ENCODE data around the gene CXCL14. TPM values are rescaled to one million over a fixed set of nuclear protein-coding genes. Genes with fewer than 3 reads are reported as not detected.
A peak's percentile ranks its signal among the peaks of the same experiment; 100 is the strongest.

The CXCL14 gene
- total RNA-seq, 1 donor from 2014 or later = not detected

DNA sequence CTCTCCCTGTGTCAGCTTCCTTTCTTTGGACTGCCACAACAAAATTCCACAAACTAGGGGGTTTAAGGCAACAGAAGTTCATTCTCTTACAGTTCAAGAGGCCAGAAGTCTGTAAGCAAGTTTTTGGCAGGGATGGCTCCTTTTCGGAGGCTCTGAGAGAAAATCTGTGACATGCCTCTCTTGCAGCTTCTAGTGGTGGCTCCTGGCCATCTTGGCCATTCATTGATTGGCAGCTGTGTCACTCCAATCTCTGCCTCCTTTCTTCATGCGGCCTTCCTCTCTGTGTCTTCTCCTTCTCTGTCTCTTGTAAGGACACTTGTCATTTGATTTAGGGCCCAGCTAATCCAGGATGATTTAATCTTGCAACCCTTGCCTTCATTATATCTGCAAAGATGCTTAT, 41.0 kb downstream of the CXCL14 start:
- DNase-seq (ENCODE audit: low spot score) = no peak
- TF ChIP-seq, protein P1, sequence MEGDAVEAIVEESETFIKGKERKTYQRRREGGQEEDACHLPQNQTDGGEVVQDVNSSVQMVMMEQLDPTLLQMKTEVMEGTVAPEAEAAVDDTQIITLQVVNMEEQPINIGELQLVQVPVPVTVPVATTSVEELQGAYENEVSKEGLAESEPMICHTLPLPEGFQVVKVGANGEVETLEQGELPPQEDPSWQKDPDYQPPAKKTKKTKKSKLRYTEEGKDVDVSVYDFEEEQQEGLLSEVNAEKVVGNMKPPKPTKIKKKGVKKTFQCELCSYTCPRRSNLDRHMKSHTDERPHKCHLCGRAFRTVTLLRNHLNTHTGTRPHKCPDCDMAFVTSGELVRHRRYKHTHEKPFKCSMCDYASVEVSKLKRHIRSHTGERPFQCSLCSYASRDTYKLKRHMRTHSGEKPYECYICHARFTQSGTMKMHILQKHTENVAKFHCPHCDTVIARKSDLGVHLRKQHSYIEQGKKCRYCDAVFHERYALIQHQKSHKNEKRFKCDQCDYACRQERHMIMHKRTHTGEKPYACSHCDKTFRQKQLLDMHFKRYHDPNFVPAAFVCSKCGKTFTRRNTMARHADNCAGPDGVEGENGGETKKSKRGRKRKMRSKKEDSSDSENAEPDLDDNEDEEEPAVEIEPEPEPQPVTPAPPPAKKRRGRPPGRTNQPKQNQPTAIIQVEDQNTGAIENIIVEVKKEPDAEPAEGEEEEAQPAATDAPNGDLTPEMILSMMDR (IDR thresholded peaks at IDR 0.05) = no peak
- peaks cover 85% of the 10 kb centered on the region for H3K27me3 Mint-ChIP-seq (ENCODE audit: low read depth)
- no peak overlapping the region for H3K27ac Mint-ChIP-seq (ENCODE audit: unreplicated experiment)
- peaks cover 7% of the 10 kb centered on the region for H3K36me3 Mint-ChIP-seq (ENCODE audit: low read depth)
- H3K9me3 Mint-ChIP-seq (ENCODE audit: low read depth) = peaks cover 7% of the 10 kb centered on the region
- H3K4me1 Mint-ChIP-seq (ENCODE audit: low read depth) = peaks cover 9% of the 10 kb centered on the region
- no peak overlapping the region for H3K4me3 Mint-ChIP-seq (ENCODE audit: unreplicated experiment)

- Mint-ChIP-seq H3K27ac (ENCODE audit: unreplicated experiment) (no peak overlapping the region), H3K27me3 (ENCODE audit: low read depth) (peaks cover 85% of the 10 kb centered on the region), H3K4me3 (ENCODE audit: unreplicated experiment) (no peak overlapping the region), H3K4me1 (ENCODE audit: low read depth) (peaks cover 9% of the 10 kb centered on the region), H3K36me3 (ENCODE audit: low read depth) (peaks cover 7% of the 10 kb centered on the region), H3K9me3 (ENCODE audit: low read depth) (peaks cover 7% of the 10 kb centered on the region)
- TF ChIP-seq, protein P1 (IDR thresholded peaks at IDR 0.05) = no peak
- DNase-seq (ENCODE audit: low spot score) = no peak
Measured at GRCh38 chr5:135537271-135537670, 41.5 kb downstream of the CXCL14 start.

DNA sequence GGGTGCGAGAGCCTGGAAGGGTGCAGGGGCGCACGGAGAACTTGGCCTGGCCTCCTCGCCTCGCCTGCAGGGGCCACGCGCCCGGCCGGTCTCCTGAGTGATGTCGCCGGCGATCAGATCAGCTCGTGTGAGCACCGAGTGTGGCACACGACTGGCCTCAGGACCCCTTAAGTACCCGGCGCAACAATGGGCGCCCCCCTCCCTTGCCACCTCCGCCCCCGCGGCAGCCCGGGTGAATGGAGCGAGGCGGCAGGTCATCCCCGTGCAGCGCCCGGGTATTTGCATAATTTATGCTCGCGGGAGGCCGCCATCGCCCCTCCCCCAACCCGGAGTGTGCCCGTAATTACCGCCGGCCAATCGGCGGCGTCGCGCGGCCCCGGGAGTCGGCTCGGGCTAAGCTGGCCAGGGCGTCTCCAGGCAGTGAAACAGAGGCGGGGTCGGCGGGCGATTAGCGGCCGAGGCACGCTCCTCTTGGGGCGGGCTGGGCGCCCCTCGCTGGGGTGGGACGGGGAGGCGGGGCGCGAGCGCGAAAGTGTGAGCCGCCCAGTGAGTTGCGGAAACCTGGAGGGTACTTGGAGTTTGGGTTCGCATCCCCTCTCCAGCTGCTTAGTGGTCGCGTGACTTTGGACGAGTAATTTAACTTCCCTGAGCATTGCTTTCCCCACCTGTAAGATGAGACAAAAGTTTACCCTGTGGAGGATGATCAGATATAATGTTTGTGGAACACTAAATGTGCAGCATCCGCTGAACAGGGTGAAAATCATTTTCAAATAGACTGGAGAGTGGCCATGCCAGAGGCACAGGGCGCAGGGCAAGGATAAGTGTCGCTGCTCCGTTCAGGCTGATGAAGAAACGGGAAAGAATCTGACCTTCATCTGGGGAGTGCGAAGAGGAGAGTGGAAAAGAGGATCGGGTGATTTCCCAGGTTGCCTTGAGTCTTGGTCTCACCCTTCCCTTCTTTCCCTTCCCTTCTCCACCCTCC, 42.7 kb downstream of the CXCL14 start, which contains the start of gene NEUROG1:
TSS of gene NEUROG1 (minus strand) at position 145 of the 982 bp plus-strand sequence. CDS start 274 bp downstream, outside the sequence.
- H3K9me3 Mint-ChIP-seq (ENCODE audit: low read depth) = peaks cover 7% of the 10 kb centered on the region
- peaks cover 9% of the 10 kb centered on the region for H3K4me1 Mint-ChIP-seq (ENCODE audit: low read depth)
- TF ChIP-seq, protein P1 (IDR thresholded peaks at IDR 0.05) = no peak
- no peak within 1 kb of the TSS for H3K27ac Mint-ChIP-seq (ENCODE audit: unreplicated experiment)
- H3K27me3 Mint-ChIP-seq (ENCODE audit: low read depth) = peaks cover 86% of the 10 kb centered on the region
- H3K36me3 Mint-ChIP-seq (ENCODE audit: low read depth) = peaks cover 5% of the 10 kb centered on the region
- H3K4me3 Mint-ChIP-seq (ENCODE audit: unreplicated experiment) = peak within 1 kb of the TSS; percentile 45
- no peak for DNase-seq (ENCODE audit: low spot score)

- H3K9me3 Mint-ChIP-seq (ENCODE audit: low read depth) = peaks cover 7% of the 10 kb centered on the region
- no peak for DNase-seq (ENCODE audit: low spot score)
- peaks cover 5% of the 10 kb centered on the region for H3K36me3 Mint-ChIP-seq (ENCODE audit: low read depth)
- no peak overlapping the region for H3K4me3 Mint-ChIP-seq (ENCODE audit: unreplicated experiment)
- H3K27me3 Mint-ChIP-seq (ENCODE audit: low read depth) = peaks cover 86% of the 10 kb centered on the region
- H3K27ac Mint-ChIP-seq (ENCODE audit: unreplicated experiment) = no peak overlapping the region
- TF ChIP-seq, protein P1 (IDR thresholded peaks at IDR 0.05) = no peak
- H3K4me1 Mint-ChIP-seq (ENCODE audit: low read depth) = peaks cover 9% of the 10 kb centered on the region
Measured at GRCh38 chr5:135535420-135535819, 43.4 kb downstream of the CXCL14 start.

GRCh38 chr5:135534609-135535419, 44.0 kb downstream of the CXCL14 start:
- DNase-seq (ENCODE audit: low spot score) = no peak
- H3K4me1 Mint-ChIP-seq (ENCODE audit: low read depth) = peaks cover 9% of the 10 kb centered on the region
- peaks cover 5% of the 10 kb centered on the region for H3K36me3 Mint-ChIP-seq (ENCODE audit: low read depth)
- peak overlapping the region; percentile 45 for H3K4me3 Mint-ChIP-seq (ENCODE audit: unreplicated experiment)
- peaks cover 11% of the 10 kb centered on the region for H3K9me3 Mint-ChIP-seq (ENCODE audit: low read depth)
- no peak overlapping the region for H3K27ac Mint-ChIP-seq (ENCODE audit: unreplicated experiment)
- TF ChIP-seq, protein P1 (IDR thresholded peaks at IDR 0.05) = peak; percentile 35
- H3K27me3 Mint-ChIP-seq (ENCODE audit: low read depth) = peaks cover 87% of the 10 kb centered on the region

Data from chondrocyte (in vitro differentiated cells).